Activated T-helper 2 cell treated with anti-CD3 and anti-CD28 coated beads, Interferon-gamma antibody, Interleukin-2, Interleukin-4, amounts not matched to agents 10 μg/mL and 5 μg/mL and 100 μg/mL, durations not matched to agents 14 hours and 24 hours and 36 hours (primary cell): ENCODE data around the gene HAT1. TPM values are rescaled to one million over a fixed set of nuclear protein-coding genes. Genes with fewer than 3 reads are reported as not detected.

ENCODE experiments used
- DNase-seq: peaks from one replicate; pipeline ENCODE4 v3.0.0; 2021; ENCODE audit warnings: low spot score
- H3K27ac Mint-ChIP-seq: one replicate; pipeline ENCODE4 v1.8.0; 2021; ENCODE audit warnings: mixed read lengths
- H3K27me3 Mint-ChIP-seq: one replicate; pipeline ENCODE4 v1.8.0; 2021; ENCODE audit warnings: low read depth, mixed read lengths
- H3K36me3 Mint-ChIP-seq: one replicate; pipeline ENCODE4 v1.8.0; 2021; ENCODE audit warnings: low read depth, mixed read lengths
- H3K4me1 Mint-ChIP-seq: one replicate; pipeline ENCODE4 v1.8.0; 2021; ENCODE audit warnings: low read depth, mixed read lengths
- H3K4me3 Mint-ChIP-seq: one replicate; pipeline ENCODE4 v1.8.0; 2021; ENCODE audit warnings: low read depth, mild to moderate bottlenecking, moderate library complexity, mixed read lengths
- H3K9me3 Mint-ChIP-seq: one replicate; pipeline ENCODE4 v1.8.0; 2021; ENCODE audit warnings: mixed read lengths
- intact Hi-C: fragments of 100-400 bp; cut with micrococcal nuclease; formaldehyde crosslinking; loops from one replicate; pipeline ENCODE4 v1.15.1; 2023
- total RNA-seq: library from RNA; stranded (reverse); gene quantifications from 2 replicates; pipeline ENCODE4 v1.2.3, GENCODE V29; 2022

HAT1 gene
- 67.4 and 70.1 TPM in 2 replicates for total RNA-seq

GRCh38 chr2:171922230-171923022, at the start of gene HAT1:
Gene HAT1, plus strand, starts transcription at chr2:171922461. Its CDS starts 40 bp downstream, at chr2:171922501.
- Mint-ChIP-seq H3K27me3 (peaks cover 2% of the 10 kb centered on the region), H3K27ac (peak within 1 kb of the TSS; percentile 96), H3K4me1 (peaks cover 33% of the 10 kb centered on the region), H3K4me3 (peak within 1 kb of the TSS; percentile 94), H3K36me3 (peaks cover 37% of the 10 kb centered on the region), H3K9me3 (no peaks in the 10 kb centered on the region)
- intact Hi-C loops, result loop anchor here (1.0 to 10.0 kb wide), 5 partner anchors 28 to 635 kb away; partner anchors contain the start of genes METAP1D, PDK1 and SLC25A12
- peak; percentile 97 for DNase-seq

DNA sequence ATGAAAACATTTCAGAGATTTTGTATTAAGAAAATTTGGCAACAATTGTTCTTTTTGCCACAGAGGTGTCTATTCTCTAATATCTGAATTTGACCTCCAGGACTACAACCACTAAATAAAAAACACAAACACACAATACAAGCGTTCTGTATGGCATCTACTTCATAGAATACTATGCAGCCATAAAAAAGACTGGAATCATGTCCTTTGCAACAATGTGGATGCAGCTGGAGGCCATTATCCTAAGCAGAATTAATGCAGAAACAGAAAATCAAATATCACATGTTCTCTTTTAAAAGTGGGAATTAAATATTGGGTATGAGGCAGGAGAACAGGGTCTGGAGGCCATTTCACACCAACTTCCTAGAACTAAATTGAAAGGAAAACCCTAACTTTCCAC, 47.7 kb upstream of the HAT1 start:
- no peak for DNase-seq
- Mint-ChIP-seq H3K4me1 (peaks cover 22% of the 10 kb centered on the region), H3K27me3 (no peaks in the 10 kb centered on the region), H3K27ac (no peak overlapping the region), H3K4me3 (no peak overlapping the region), H3K36me3 (peaks cover 40% of the 10 kb centered on the region), H3K9me3 (no peaks in the 10 kb centered on the region)
- intact Hi-C loops, result no loop called here

DNA sequence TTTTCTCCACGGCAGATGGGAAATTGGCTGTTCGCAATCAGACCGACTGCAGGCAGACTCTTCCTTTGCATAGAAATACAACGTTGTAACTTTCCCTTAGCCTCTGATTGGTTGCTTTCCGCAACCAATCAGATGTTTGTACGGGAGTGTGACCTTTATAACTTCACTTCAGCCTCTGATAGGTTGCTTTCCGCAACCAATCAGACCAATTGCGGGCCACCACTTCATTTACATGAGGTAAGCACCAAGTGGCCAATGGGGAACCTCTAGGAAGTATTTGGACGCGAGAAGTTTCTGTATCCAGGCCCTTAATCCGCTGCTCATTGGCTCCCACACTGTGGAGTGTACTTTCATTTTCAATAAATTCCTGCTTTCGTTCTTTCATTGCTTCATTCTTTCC, 47.3 kb upstream of the HAT1 start:
- H3K4me3 Mint-ChIP-seq, result no peak overlapping the region
- no peaks in the 10 kb centered on the region for H3K9me3 Mint-ChIP-seq
- H3K36me3 Mint-ChIP-seq, result peaks cover 40% of the 10 kb centered on the region
- H3K4me1 Mint-ChIP-seq, result peaks cover 23% of the 10 kb centered on the region
- no peak overlapping the region for H3K27ac Mint-ChIP-seq
- intact Hi-C loops, result loop anchor here (5.0 kb wide), 1 partner anchor 83 kb away; no protein-coding TSS in a partner anchor
- DNase-seq, result no peak
- H3K27me3 Mint-ChIP-seq, result no peaks in the 10 kb centered on the region

GRCh38 chr2:171878481-171878993, 43.7 kb upstream of the HAT1 start:
- peaks cover 35% of the 10 kb centered on the region for H3K36me3 Mint-ChIP-seq
- peaks cover 36% of the 10 kb centered on the region for H3K4me1 Mint-ChIP-seq
- no peaks in the 10 kb centered on the region for H3K27me3 Mint-ChIP-seq
- H3K27ac Mint-ChIP-seq, result peak overlapping the region; percentile 59
- H3K9me3 Mint-ChIP-seq, result no peaks in the 10 kb centered on the region
- intact Hi-C loops, result loop anchor here (1.0 to 5.0 kb wide), 2 partner anchors 15 to 86 kb away; no protein-coding TSS in a partner anchor
- DNase-seq, result no peak
- no peak overlapping the region for H3K4me3 Mint-ChIP-seq

- intact Hi-C loops, result loop anchor here (5.0 kb wide), 2 partner anchors 42 to 88 kb away; partner anchors contain the start of gene HAT1
Measured at GRCh38 chr2:171879865-171880264, 42.4 kb upstream of the HAT1 start.

DNA sequence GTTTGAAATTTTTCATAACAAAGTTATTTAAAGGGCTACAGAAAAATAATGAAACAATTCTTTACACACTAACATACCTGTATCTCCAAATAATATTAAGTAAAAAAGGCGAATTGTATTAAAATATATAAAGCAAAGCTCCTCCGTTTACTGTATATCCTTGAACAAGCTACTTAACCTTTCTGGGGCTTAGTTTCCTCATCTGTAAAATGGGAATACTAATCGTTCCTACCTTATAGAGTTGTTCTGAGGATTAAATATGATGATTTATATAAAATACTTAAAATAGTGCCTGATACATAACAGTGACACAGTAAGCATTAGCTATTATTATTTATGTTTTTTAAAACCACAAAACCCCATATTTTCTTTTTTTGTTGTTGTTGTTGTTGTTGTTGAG, 41.5 kb upstream of the HAT1 start:
- H3K9me3 Mint-ChIP-seq, result no peaks in the 10 kb centered on the region
- no peak for DNase-seq
- intact Hi-C loops, result loop anchor here (5.0 kb wide), 1 partner anchor 42 kb away; the partner anchor contains the start of gene HAT1
- no peak overlapping the region for H3K4me3 Mint-ChIP-seq
- H3K4me1 Mint-ChIP-seq, result peaks cover 34% of the 10 kb centered on the region
- H3K27ac Mint-ChIP-seq, result no peak overlapping the region
- no peaks in the 10 kb centered on the region for H3K27me3 Mint-ChIP-seq
- peaks cover 23% of the 10 kb centered on the region for H3K36me3 Mint-ChIP-seq

More at GRCh38 chr2:171879865-171880264, 42.4 kb upstream of the HAT1 start:
- Mint-ChIP-seq H3K27me3 (no peaks in the 10 kb centered on the region), H3K4me1 (peaks cover 38% of the 10 kb centered on the region), H3K36me3 (peaks cover 28% of the 10 kb centered on the region), H3K9me3 (no peaks in the 10 kb centered on the region), H3K4me3 (no peak overlapping the region), H3K27ac (no peak overlapping the region)
- DNase-seq, result no peak

DNA sequence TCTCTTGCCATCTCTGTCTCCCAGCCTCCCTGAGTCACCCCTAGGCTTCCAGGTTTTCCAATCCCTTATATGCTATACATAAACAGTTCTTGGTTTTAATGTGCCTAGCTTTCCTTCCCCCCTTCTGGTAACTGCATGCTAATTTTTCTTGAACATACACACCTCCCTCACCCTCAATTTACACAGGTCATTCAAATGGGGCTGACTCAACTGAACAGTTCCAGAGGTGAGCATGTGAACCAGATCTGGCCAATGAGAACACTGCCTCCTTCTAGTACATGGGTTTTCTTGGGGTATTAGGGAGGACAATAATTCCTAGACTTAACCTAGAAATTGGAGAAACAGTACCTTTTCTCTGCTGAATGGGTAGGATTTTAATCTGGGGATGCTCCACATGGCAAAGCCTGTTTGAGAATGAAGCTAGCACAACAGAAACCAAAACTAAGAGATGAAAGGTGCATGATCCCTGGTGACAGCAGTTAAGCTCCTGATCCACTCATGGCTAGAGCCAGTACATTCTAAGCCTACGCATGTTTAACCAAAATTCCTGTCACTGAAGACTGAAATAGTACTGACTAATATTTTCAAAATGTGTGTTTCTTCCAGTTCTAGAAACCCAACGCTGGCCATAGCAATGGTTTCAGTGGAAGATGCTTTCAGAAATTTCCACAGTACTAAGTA, 40.0 kb upstream of the HAT1 start:
- Mint-ChIP-seq H3K27ac (peak overlapping the region; percentile 75), H3K4me3 (no peak overlapping the region), H3K27me3 (no peaks in the 10 kb centered on the region), H3K9me3 (no peaks in the 10 kb centered on the region), H3K4me1 (peaks cover 33% of the 10 kb centered on the region), H3K36me3 (peaks cover 19% of the 10 kb centered on the region)
- no peak for DNase-seq
- intact Hi-C loops, result loop anchor here (1.0 to 5.0 kb wide), 2 partner anchors 28 to 40 kb away; partner anchors contain the start of gene HAT1

GRCh38 chr2:171883275-171883893, 38.9 kb upstream of the HAT1 start:
- Mint-ChIP-seq H3K27me3 (no peaks in the 10 kb centered on the region), H3K4me1 (peaks cover 32% of the 10 kb centered on the region), H3K36me3 (peaks cover 24% of the 10 kb centered on the region), H3K4me3 (no peak overlapping the region), H3K27ac (no peak overlapping the region), H3K9me3 (no peaks in the 10 kb centered on the region)
- DNase-seq, result no peak
- intact Hi-C loops, result loop anchor here (5.0 kb wide), 1 partner anchor 39 kb away; the partner anchor contains the start of gene HAT1

- Mint-ChIP-seq H3K27ac (no peak overlapping the region), H3K4me1 (peaks cover 37% of the 10 kb centered on the region), H3K36me3 (peaks cover 38% of the 10 kb centered on the region), H3K9me3 (no peaks in the 10 kb centered on the region), H3K4me3 (no peak overlapping the region), H3K27me3 (no peaks in the 10 kb centered on the region)
- intact Hi-C loops, result no loop called here
- no peak for DNase-seq
Measured at GRCh38 chr2:171889333-171889732, 32.9 kb upstream of the HAT1 start.

GRCh38 chr2:171889808-171890207, 32.5 kb upstream of the HAT1 start:
- Mint-ChIP-seq H3K27me3 (no peaks in the 10 kb centered on the region), H3K4me3 (no peak overlapping the region), H3K27ac (no peak overlapping the region), H3K4me1 (peaks cover 42% of the 10 kb centered on the region), H3K36me3 (peaks cover 38% of the 10 kb centered on the region), H3K9me3 (no peaks in the 10 kb centered on the region)
- no peak for DNase-seq
- intact Hi-C loops, result loop anchor here (5.0 to 10.0 kb wide), 3 partner anchors 107 to 802 kb away; partner anchors contain the start of gene METAP1D

- peaks cover 28% of the 10 kb centered on the region for H3K36me3 Mint-ChIP-seq
- H3K9me3 Mint-ChIP-seq, result no peaks in the 10 kb centered on the region
- no peaks in the 10 kb centered on the region for H3K27me3 Mint-ChIP-seq
- intact Hi-C loops, result loop anchor here (1.0 to 10.0 kb wide), 4 partner anchors 15 to 799 kb away; partner anchors contain the start of gene METAP1D
- peak overlapping the region; percentile 98 for H3K4me3 Mint-ChIP-seq
- peak overlapping the region; percentile 89 for H3K27ac Mint-ChIP-seq
- peaks cover 37% of the 10 kb centered on the region for H3K4me1 Mint-ChIP-seq
- DNase-seq, result no peak
Measured at GRCh38 chr2:171893196-171893823, 29.0 kb upstream of the HAT1 start.
